GM12874 (cell line): Measurements from ENCODE around the gene SPAG16.

Experiments used
- CTCF ChIP-seq: IDR thresholded peaks from 2 replicates; pipeline ENCODE4 v1.5.1; 2011; ENCODE audit warnings: low read depth, mild to moderate bottlenecking, control low read depth, low read length, moderate library complexity; ENCODE audit not compliant: insufficient read depth

Gene SPAG16

GRCh38 chr2:214104219-214104618 is 820.0 kb downstream of the SPAG16 start:
- TF ChIP-seq CTCF: no peak

GRCh38 chr2:214104967-214105366 is 820.7 kb downstream of the SPAG16 start:
- no peak for TF ChIP-seq CTCF

GRCh38 chr2:214107726-214108125 is 823.5 kb downstream of the SPAG16 start:
- TF ChIP-seq CTCF: no peak

- TF ChIP-seq CTCF: no peak
Observed at GRCh38 chr2:214108598-214108997, 824.3 kb downstream of the SPAG16 start.

GRCh38 chr2:214117054-214117453 is 832.8 kb downstream of the SPAG16 start:
- TF ChIP-seq CTCF: no peak

GRCh38 chr2:214126135-214126534 is 841.9 kb downstream of the SPAG16 start:
- TF ChIP-seq CTCF: no peak

- no peak for TF ChIP-seq CTCF
Observed at GRCh38 chr2:214127170-214127569, 842.9 kb downstream of the SPAG16 start.

- TF ChIP-seq CTCF: no peak
Observed at GRCh38 chr2:214127571-214127970, 843.3 kb downstream of the SPAG16 start.
